H1 (cell line): ENCODE results near the gene CD160. TPM values are rescaled to one million over a fixed set of nuclear protein-coding genes. Genes with fewer than 3 reads are reported as not detected.

Experiments used
- CTCF ChIA-PET: fragments of 300-600 bp; sonication (Branson Sonifier 250); formaldehyde crosslinking; loops from one replicate; lab custom pipeline; 2021; ENCODE audit not compliant: partially characterized antibody; lab: Charles Lee
- POLR2A ChIA-PET: fragments of 300-600 bp; sonication (Branson Sonifier 250); formaldehyde crosslinking; loops from one replicate; lab custom pipeline; 2021; ENCODE audit warnings: inconsistent platforms; ENCODE audit not compliant: partially characterized antibody; lab: Charles Lee
- DNase-seq, 2 experiments: peaks; one replicate each; pipeline versions ENCODE4 v3.0.0 to v3.0.0-alpha.2; 2010 to 2022; ENCODE audit warnings: low spot score in 2 of 2, low read depth in 1 of 2, mixed read lengths in 1 of 2
- FAIRE-seq: peaks from 2 replicates; lab custom pipeline; 2011; peaks lifted over from hg19 to GRCh38; lab: Jason Lieb, UNC
- H2AFZ ChIP-seq: 2 replicates; pipeline ENCODE4 v1.8.1; 2012; ENCODE audit warnings: low read length, inconsistent platforms
- H2AK5ac ChIP-seq: 2 replicates; pipeline ENCODE4 v1.6.1; 2013; ENCODE audit warnings: low read depth, low read length
- H2BK120ac ChIP-seq: replicated peaks from 2 replicates; pipeline ENCODE3; 2013; ENCODE audit warnings: low read depth, low read length, inconsistent platforms
- H2BK12ac ChIP-seq: 2 replicates; pipeline ENCODE4 v1.6.1; 2013; ENCODE audit warnings: low read depth, low read length
- H2BK15ac ChIP-seq: 2 replicates; pipeline ENCODE4 v1.6.1; 2013; ENCODE audit warnings: low read length
- H2BK20ac ChIP-seq: 2 replicates; pipeline ENCODE4 v1.6.1; 2013; ENCODE audit warnings: low read length
- H2BK5ac ChIP-seq: 2 replicates; pipeline ENCODE4 v1.6.1; 2013; ENCODE audit warnings: low read depth, low read length
- H3K14ac ChIP-seq: 2 replicates; pipeline ENCODE4 v1.6.1; 2013; ENCODE audit warnings: inconsistent platforms; ENCODE audit not compliant: insufficient read length
- H3K18ac ChIP-seq: 2 replicates; pipeline ENCODE4 v1.6.1; 2013; ENCODE audit warnings: low read length; ENCODE audit errors: extremely low read depth
- H3K23ac ChIP-seq: 2 replicates; pipeline ENCODE4 v1.6.1; 2013; ENCODE audit warnings: inconsistent platforms; ENCODE audit not compliant: insufficient read length
- H3K23me2 ChIP-seq: 2 replicates; pipeline ENCODE4 v1.6.1; 2013; ENCODE audit warnings: low read depth, low read length
- H3K27ac ChIP-seq: 2 replicates; pipeline ENCODE4 v1.6.1; 2011; ENCODE audit warnings: low read depth, low read length, inconsistent platforms
- H3K27me3 ChIP-seq, 4 experiments: replicated peaks in 1 of 4; 1 replicate in 1 of 4; 2 replicates in 3 of 4; pipeline versions ENCODE4 v1.6.1 to v1.8.1; 2011 to 2013; ENCODE audit warnings: low read length in 3 of 4, mild to moderate bottlenecking in 3 of 4, inconsistent platforms in 2 of 4, mixed read lengths in 2 of 4, moderate library complexity in 1 of 4; ENCODE audit not compliant: control insufficient read depth in 3 of 4, insufficient read depth in 3 of 4; ENCODE audit errors: extremely low read depth in 1 of 4
- H3K36me3 ChIP-seq, 4 experiments: 2 replicates each; pipeline versions ENCODE4 v1.6.1 to v1.8.1; 2011 to 2013; ENCODE audit warnings: mild to moderate bottlenecking in 4 of 4, low read length in 3 of 4, moderate library complexity in 2 of 4, control low read depth in 1 of 4, inconsistent platforms in 1 of 4; ENCODE audit not compliant: insufficient read depth in 4 of 4, control insufficient read depth in 2 of 4
- H3K4ac ChIP-seq: replicated peaks from 2 replicates; pipeline ENCODE3; 2013; ENCODE audit warnings: low read length, low read depth, mixed read lengths, inconsistent platforms; ENCODE audit not compliant: insufficient read length
- H3K4me1 ChIP-seq, 4 experiments: replicated peaks in 1 of 4; 1 replicate in 1 of 4; 2 replicates in 3 of 4; pipeline versions ENCODE4 v1.6.1 to v1.8.1; 2011 to 2013; ENCODE audit warnings: low read length in 3 of 4, inconsistent platforms in 2 of 4, mixed read lengths in 1 of 4; ENCODE audit not compliant: insufficient read depth in 4 of 4, control insufficient read depth in 3 of 4
- H3K4me2 ChIP-seq, 2 experiments: 2 replicates each; pipeline versions ENCODE4 v1.6.1 to v1.8.1; 2011 to 2013; ENCODE audit warnings: low read depth in 2 of 2, low read length in 2 of 2, control low read depth in 1 of 2, inconsistent platforms in 1 of 2, mild to moderate bottlenecking in 1 of 2; ENCODE audit not compliant: insufficient read depth in 1 of 2
- H3K4me3 ChIP-seq, 4 experiments: fragments of 200-600, 300-600 bp in 1 of 4; sonication (generic), shearing (Covaris generic), sonication (Bioruptor Twin) in 1 of 4; 2 replicates each; pipeline versions ENCODE4 v1.5.1 to v1.8.1; 2011 to 2016; ENCODE audit warnings: low read length in 4 of 4, low read depth in 3 of 4, control low read depth in 2 of 4, inconsistent platforms in 2 of 4, mild to moderate bottlenecking in 2 of 4, mixed read lengths in 1 of 4, moderate library complexity in 1 of 4; ENCODE audit not compliant: insufficient read depth in 2 of 4; ENCODE audit errors: extremely low read depth in 1 of 4
- H3K56ac ChIP-seq: replicated peaks from 2 replicates; pipeline ENCODE3; 2013; ENCODE audit warnings: low read depth, mild to moderate bottlenecking, mixed read lengths, low read length, inconsistent platforms; ENCODE audit not compliant: insufficient read length
- H3K79me1 ChIP-seq: 2 replicates; pipeline ENCODE4 v1.6.1; 2013; ENCODE audit warnings: low read depth, low read length, control low read depth
- H3K79me2 ChIP-seq, 2 experiments: 2 replicates each; pipeline versions ENCODE4 v1.6.1 to v1.8.1; 2012 to 2013; ENCODE audit warnings: low read length in 2 of 2, mild to moderate bottlenecking in 2 of 2, inconsistent platforms in 1 of 2; ENCODE audit not compliant: insufficient read depth in 2 of 2, control insufficient read depth in 1 of 2
- H3K9ac ChIP-seq, 4 experiments: replicated peaks in 1 of 4; 1 replicate in 1 of 4; 2 replicates in 3 of 4; pipeline versions ENCODE4 v1.6.1 to v1.8.1; 2011 to 2013; ENCODE audit warnings: low read depth in 3 of 4, low read length in 3 of 4, control low read depth in 2 of 4, mild to moderate bottlenecking in 2 of 4, moderate library complexity in 2 of 4, inconsistent platforms in 1 of 4; ENCODE audit errors: extremely low read depth in 1 of 4
- H3K9me3 ChIP-seq, 2 experiments: 2 replicates each; pipeline versions ENCODE4 v1.6.1 to v1.8.1; 2012 to 2013; ENCODE audit warnings: mild to moderate bottlenecking in 2 of 2, moderate library complexity in 2 of 2, control low read depth in 1 of 2, inconsistent platforms in 1 of 2, low read depth in 1 of 2, low read length in 1 of 2, mixed read lengths in 1 of 2; ENCODE audit not compliant: insufficient read depth in 2 of 2
- H4K20me1 ChIP-seq, 2 experiments: replicated peaks in 1 of 2; 2 replicates each; pipeline versions ENCODE3 to v1.8.1; 2011 to 2013; ENCODE audit warnings: inconsistent platforms in 2 of 2, low read length in 2 of 2, mild to moderate bottlenecking in 1 of 2; ENCODE audit not compliant: insufficient read depth in 2 of 2, control insufficient read depth in 1 of 2
- H4K5ac ChIP-seq: 2 replicates; pipeline ENCODE4 v1.6.1; 2013; ENCODE audit warnings: low read length, low read depth, mixed read lengths, inconsistent platforms; ENCODE audit not compliant: insufficient read length
- H4K8ac ChIP-seq: 2 replicates; pipeline ENCODE4 v1.8.0; 2013; ENCODE audit warnings: mild to moderate bottlenecking, moderate library complexity, low read length, inconsistent platforms; ENCODE audit not compliant: insufficient read depth; ENCODE audit errors: extremely low read depth
- H4K91ac ChIP-seq: replicated peaks from 2 replicates; pipeline ENCODE3; 2013; ENCODE audit warnings: low read length, mixed read lengths, inconsistent platforms; ENCODE audit not compliant: insufficient read length
- CBX8 ChIP-seq: fragments of 300-800, 300-1000 bp; sonication (generic); IDR thresholded peaks from 2 replicates; pipeline ENCODE4 v1.7.1; 2016; ENCODE audit warnings: low read depth, low read length, borderline replicate concordance
- EGR1 ChIP-seq: IDR thresholded peaks from 2 replicates; pipeline ENCODE4 v1.6.1; 2011; ENCODE audit warnings: low read depth, low read length, borderline replicate concordance
- FOSL1 ChIP-seq: IDR thresholded peaks from 2 replicates; pipeline ENCODE4 v1.6.1; 2011; ENCODE audit warnings: mild to moderate bottlenecking, low read depth, low read length, moderate library complexity; ENCODE audit not compliant: insufficient read depth
- HDAC6 ChIP-seq: IDR thresholded peaks from one replicate; pipeline ENCODE4 v1.7.1; 2012; ENCODE audit warnings: low read depth, mild to moderate bottlenecking, inconsistent platforms, low read length, moderate library complexity
- JUN ChIP-seq: IDR thresholded peaks from 2 replicates; pipeline ENCODE4 v1.6.1; 2011; ENCODE audit warnings: low read depth, mild to moderate bottlenecking, improper control_type of control experiment, low read length
- KDM1A ChIP-seq: fragments of 200-600, 300-600 bp; sonication (generic); IDR thresholded peaks from 2 replicates; pipeline ENCODE4 v1.7.1; 2016; ENCODE audit warnings: mild to moderate bottlenecking, low read length, borderline replicate concordance
- MAFK ChIP-seq: IDR thresholded peaks from 2 replicates; pipeline ENCODE4 v1.6.1; 2012; ENCODE audit warnings: low read depth, mild to moderate bottlenecking, improper control_type of control experiment, low read length
- MAX ChIP-seq: IDR thresholded peaks from 2 replicates; pipeline ENCODE4 v1.6.1; 2012; ENCODE audit warnings: inconsistent platforms
- PHF8 ChIP-seq: fragments of 200-600 bp; sonication (generic); conservative IDR thresholded peaks from 2 replicates; pipeline ENCODE4 v1.7.1; 2012; ENCODE audit warnings: low read depth, mild to moderate bottlenecking, inconsistent platforms, low read length, moderate library complexity
- RFX5 ChIP-seq: IDR thresholded peaks from 2 replicates; pipeline ENCODE4 v1.6.1; 2011; ENCODE audit warnings: low read depth, low read length, improper control_type of control experiment, borderline replicate concordance
- SIRT6 ChIP-seq: IDR thresholded peaks from one replicate; pipeline ENCODE4 v1.7.1; 2012; ENCODE audit warnings: low read length, inconsistent platforms
- SRF ChIP-seq: IDR thresholded peaks from 2 replicates; pipeline ENCODE4 v1.6.1; 2011; ENCODE audit warnings: mild to moderate bottlenecking, low read depth, low read length, moderate library complexity
- TAF1 ChIP-seq: IDR thresholded peaks from 2 replicates; pipeline ENCODE4 v1.6.1; 2011; ENCODE audit warnings: mild to moderate bottlenecking, low read depth, low read length
- TCF12 ChIP-seq: IDR thresholded peaks from 2 replicates; pipeline ENCODE4 v1.6.1; 2011; ENCODE audit warnings: low read depth, mild to moderate bottlenecking, low read length
- WGBS, 2 experiments: shearing (Covaris generic) in 1 of 2; methylation state at CpG; one replicate each; pipeline versions ENCODE4 v1.1.6 to v1.1.7; 2013 to 2015; ENCODE audit warnings: low lambda C conversion rate in 2 of 2, mixed read lengths in 2 of 2, inconsistent platforms in 1 of 2, low coverage in 1 of 2, missing lambda C conversion rate in 1 of 2; ENCODE audit not compliant: insufficient replicate concordance in 2 of 2, insufficient coverage in 1 of 2, insufficient read length in 1 of 2; ENCODE audit errors: extremely low coverage in 1 of 2, missing lambda C conversion rate in 1 of 2; 5-methylcytosine and 5-hydroxymethylcytosine counted together
- polyA plus RNA-seq, 7 experiments: library from polyadenylated mRNA; depleted of rRNA in 3 of 7; stranded (reverse) in 5 of 7; unstranded in 2 of 7; fragments of >200 nt in 5 of 7; fragments of 200-250 nt in 2 of 7; gene quantifications; 1 replicate in 5 of 7; 2 replicates in 1 of 7; 4 replicates in 1 of 7; pipeline versions ENCODE4 v1.2.1 to v1.2.3, GENCODE V29; 2011 to 2013; ENCODE audit warnings: missing spikeins in 2 of 7, mixed read lengths in 2 of 7
- total RNA-seq: library from RNA; stranded (reverse); fragmentation: NEBNext Ultra II Directional; extraction: Animal tissue kit (Norgen Biotek cat#: 25700); gene quantifications from 2 replicates; pipeline ENCODE4 v1.2.1, GENCODE V29; 2021

CD160 gene
- total and polyA plus RNA-seq, 2 of the 8 experiments (the other 6 are each of a cell fraction or from before 2014, with no cell fraction given), result not detected

- 86% methylated on average over 5 of the region's 5 CpGs; no CpG with 5 or more reads in 1 of the 2 experiments for WGBS, 2 experiments
- TF ChIP-seq TAF1 (no peak), JUN (no peak), KDM1A (no peak), HDAC6 (no peak), MAX (no peak), FOSL1 (no peak), SIRT6 (no peak), SRF (no peak), EGR1 (no peak), MAFK (no peak), CBX8 (no peak), RFX5 (no peak), TCF12 (no peak), PHF8 (no peak)
These were observed 31.1 kb downstream of the CD160 start for GRCh38 chr1:145750426-145750825.

More at GRCh38 chr1:145750426-145750825, 31.1 kb downstream of the CD160 start:
- Histone ChIP-seq H2BK12ac (no peak overlapping the region), H3K18ac (no peak overlapping the region), H2BK5ac (no peak overlapping the region), H3K4me2 (no peak overlapping the region), H4K8ac (no peak overlapping the region), H3K36me3 (peaks cover 3 to 15% (median 7%) of the 10 kb centered on the region in 4 experiments; a peak in 6 of 8 replicates), H3K4me3 (no peak overlapping the region), H3K79me1 (no peaks in the 10 kb centered on the region; the same call in 1 of the 2 replicates), H3K9ac (no peak overlapping the region), H3K27ac (no peak overlapping the region), H4K5ac (no peak overlapping the region), H3K4ac (no peak overlapping the region), H3K23me2 (no peaks in the 10 kb centered on the region), H3K56ac (no peak overlapping the region), H4K91ac (no peak overlapping the region), H2BK20ac (no peak overlapping the region), H3K27me3 (no peaks in the 10 kb centered on the region), H3K14ac (no peak overlapping the region), H4K20me1 (no peaks in the 10 kb centered on the region), H3K4me1 (no peaks in the 10 kb centered on the region), H2BK15ac (no peak overlapping the region), H2AFZ (no peak overlapping the region), H2BK120ac (no peak overlapping the region), H3K79me2 (no peaks in the 10 kb centered on the region), H3K23ac (no peak overlapping the region), H3K9me3 (no peaks in the 10 kb centered on the region), H2AK5ac (no peak overlapping the region)
- POLR2A ChIA-PET, result no interaction called here
- no peak for FAIRE-seq
- CTCF ChIA-PET, result no interaction called here
- DNase-seq, result no peak
